Kasumi-1 (cell line): ENCODE results near the gene OASL.

ENCODE experiments used
- DNase-seq, 2 experiments: peaks; one replicate each; lab custom pipeline; 2025; lab: John Stamatoyannopoulos, UW

Gene OASL

DNA sequence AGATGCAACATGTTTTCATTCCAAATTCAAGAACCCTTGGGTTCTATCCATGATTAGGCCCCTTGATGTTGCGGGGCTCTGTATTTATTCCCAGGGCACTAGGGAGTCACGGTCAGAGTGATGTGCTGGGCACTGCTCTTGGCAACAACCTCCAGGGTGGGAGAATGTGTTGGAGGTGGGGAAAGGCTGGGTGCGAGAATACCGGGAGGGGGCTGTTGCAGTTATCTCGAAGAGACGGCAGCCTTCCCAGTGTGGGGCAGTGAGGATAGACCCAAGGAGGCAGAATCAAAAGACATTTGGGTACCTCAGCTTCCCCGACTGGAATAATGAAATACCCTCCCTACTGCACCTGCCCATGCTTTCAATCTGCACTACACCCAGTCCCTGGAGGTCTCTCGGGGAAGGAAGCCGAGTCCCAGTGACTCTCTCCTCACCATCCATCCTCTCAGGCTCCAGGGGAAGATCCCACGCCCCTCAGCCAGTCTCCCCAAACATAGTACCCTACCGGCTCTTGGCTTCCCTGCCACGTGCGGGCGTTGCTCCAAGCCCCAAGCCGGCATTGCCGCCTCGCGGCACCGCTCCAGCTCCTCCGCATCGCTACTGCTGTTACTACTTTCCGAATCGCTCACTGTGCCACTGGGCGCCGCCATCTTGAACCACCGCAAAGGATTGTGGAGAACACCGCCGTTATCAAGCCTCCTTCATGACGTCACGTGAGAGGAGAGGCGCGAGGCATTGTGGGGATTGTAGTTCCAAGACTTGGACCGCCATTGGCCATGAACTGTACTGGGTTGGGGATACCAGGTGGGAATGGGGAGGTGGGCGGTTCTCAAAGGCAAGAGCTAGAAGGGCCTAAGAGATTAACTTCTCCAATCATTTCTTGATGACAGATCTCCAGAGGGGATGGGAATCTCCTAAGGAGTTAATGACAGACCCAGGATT is 22.9 kb downstream of the OASL start, which contains the start of gene C12orf43:
TSS of gene C12orf43 (minus strand) at position 663 of the 942 bp plus-strand sequence. CDS start at position 650, 13 bp downstream.
- peak; percentile 90 to 95 for DNase-seq

- DNase-seq: peak in 1 of 2 experiments; percentile 10
These were observed 25.3 kb downstream of the OASL start for GRCh38 chr12:121013715-121014114.

GRCh38 chr12:121011820-121012219 is 27.2 kb downstream of the OASL start:
- DNase-seq: no peak

GRCh38 chr12:121010860-121011259 is 28.2 kb downstream of the OASL start:
- DNase-seq: no peak

GRCh38 chr12:121009741-121010140 is 29.3 kb downstream of the OASL start:
- DNase-seq: peak; percentile 57 to 76

- no peak for DNase-seq
These were observed 30.5 kb downstream of the OASL start for GRCh38 chr12:121008347-121009098.

- peak; percentile 68 to 71 for DNase-seq
These were observed 33.7 kb downstream of the OASL start for GRCh38 chr12:121005346-121005815.

DNA sequence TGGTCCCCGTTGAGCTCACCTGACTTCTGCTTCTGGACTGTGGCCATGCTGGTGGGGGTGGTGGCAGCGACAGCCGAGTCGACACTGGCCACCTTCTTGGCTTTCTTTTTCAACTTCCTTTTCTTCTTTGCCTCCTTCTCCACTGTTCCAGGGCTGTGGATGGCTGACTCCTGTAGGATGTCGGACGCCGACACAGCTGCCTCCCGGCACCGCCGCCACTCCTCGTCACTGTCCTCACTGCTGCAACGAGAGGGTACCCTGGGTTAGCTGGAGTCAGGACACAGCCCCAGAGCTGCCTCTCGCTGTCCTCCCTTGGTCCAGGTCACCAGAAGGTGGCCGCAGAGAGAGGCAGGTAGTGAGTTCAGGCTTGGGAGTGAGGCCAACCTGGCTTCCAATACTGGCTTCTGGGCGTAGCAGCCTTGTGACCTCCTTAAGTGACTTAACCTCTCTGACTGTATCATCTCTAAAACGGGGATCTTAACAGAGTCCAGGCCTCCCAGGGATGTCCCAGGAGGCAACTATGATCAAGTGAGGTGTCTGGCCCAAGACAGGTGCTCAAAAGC is 34.7 kb downstream of the OASL start:
- no peak for DNase-seq

GRCh38 chr12:121003650-121004049 is 35.4 kb downstream of the OASL start:
- peak; percentile 19 to 36 for DNase-seq

- DNase-seq: no peak
These were observed 37.1 kb downstream of the OASL start for GRCh38 chr12:121001841-121002483.

DNA sequence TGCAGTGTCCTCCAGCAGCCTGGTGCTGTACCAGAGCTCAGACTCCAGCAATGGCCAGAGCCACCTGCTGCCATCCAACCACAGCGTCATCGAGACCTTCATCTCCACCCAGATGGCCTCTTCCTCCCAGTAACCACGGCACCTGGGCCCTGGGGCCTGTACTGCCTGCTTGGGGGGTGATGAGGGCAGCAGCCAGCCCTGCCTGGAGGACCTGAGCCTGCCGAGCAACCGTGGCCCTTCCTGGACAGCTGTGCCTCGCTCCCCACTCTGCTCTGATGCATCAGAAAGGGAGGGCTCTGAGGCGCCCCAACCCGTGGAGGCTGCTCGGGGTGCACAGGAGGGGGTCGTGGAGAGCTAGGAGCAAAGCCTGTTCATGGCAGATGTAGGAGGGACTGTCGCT is 38.0 kb downstream of the OASL start:
- DNase-seq: no peak

- no peak for DNase-seq
These were observed 38.5 kb downstream of the OASL start for GRCh38 chr12:121000530-121000929.

DNA sequence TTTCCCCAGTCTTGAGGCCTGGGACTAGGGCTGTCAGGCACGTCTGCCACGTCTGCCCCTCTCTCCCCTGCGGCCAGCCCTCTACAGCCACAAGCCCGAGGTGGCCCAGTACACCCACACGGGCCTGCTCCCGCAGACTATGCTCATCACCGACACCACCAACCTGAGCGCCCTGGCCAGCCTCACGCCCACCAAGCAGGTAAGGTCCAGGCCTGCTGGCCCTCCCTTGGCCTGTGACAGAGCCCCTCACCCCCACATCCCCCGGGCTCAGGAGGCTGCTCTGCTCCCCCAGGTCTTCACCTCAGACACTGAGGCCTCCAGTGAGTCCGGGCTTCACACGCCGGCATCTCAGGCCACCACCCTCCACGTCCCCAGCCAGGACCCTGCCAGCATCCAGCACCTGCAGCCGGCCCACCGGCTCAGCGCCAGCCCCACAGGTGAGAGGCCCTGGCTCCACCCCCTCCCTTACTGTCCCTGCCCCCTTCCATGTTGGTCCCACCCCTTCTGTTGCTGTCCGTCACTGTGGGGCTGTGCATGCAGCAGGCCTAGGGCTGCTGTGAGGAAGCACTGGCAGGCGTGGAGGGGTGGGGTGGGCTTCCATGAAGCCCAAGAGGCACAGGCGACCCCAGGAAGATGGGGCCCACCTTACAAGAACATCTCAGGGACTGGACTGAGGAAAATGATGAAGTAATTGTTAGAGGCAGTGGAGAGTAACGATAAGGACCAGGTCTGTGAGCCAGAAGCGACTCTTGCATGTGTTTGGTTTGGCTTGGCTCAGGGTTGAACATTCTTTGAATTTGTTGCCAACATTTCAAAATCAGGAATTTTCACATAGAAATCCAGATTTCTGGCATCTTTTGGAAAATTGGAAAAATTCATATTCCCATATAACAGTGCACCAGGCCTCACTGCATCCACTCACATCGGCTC is 39.6 kb downstream of the OASL start:
- no peak for DNase-seq

DNA sequence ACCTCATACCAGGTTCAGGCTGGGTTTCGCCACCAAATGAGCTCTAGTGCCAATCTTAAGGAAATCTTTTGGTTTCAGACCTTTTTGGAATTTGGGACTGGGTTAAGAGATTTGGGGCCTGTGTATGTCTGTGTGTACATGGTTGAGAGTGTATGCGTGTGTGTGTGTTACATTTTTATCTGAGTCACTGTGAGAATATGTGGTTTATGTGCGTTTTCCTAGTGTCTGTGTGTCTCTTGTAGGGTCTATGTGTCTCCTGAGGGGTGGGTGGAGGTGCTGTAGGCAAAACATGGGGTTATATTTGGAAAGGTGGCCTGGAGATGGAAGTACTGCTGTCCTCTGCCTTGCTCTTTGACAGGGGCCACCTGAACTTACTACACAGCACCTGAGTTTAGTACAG is 40.6 kb downstream of the OASL start:
- DNase-seq: no peak

DNA sequence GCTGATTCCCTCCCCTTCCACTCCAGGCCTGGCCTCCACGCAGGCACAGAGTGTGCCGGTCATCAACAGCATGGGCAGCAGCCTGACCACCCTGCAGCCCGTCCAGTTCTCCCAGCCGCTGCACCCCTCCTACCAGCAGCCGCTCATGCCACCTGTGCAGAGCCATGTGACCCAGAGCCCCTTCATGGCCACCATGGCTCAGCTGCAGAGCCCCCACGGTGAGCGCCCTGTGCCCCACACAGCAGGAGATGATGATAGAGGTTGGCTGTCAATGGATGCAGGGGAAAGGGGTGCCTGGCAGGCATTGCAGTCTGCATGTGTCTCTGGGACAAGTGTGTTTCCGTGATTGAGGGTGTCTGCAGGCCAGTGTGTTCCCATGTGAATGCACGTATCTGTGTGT is 41.6 kb downstream of the OASL start:
- no peak for DNase-seq

GRCh38 chr12:120996133-120996746 is 42.8 kb downstream of the OASL start:
- DNase-seq: no peak

DNA sequence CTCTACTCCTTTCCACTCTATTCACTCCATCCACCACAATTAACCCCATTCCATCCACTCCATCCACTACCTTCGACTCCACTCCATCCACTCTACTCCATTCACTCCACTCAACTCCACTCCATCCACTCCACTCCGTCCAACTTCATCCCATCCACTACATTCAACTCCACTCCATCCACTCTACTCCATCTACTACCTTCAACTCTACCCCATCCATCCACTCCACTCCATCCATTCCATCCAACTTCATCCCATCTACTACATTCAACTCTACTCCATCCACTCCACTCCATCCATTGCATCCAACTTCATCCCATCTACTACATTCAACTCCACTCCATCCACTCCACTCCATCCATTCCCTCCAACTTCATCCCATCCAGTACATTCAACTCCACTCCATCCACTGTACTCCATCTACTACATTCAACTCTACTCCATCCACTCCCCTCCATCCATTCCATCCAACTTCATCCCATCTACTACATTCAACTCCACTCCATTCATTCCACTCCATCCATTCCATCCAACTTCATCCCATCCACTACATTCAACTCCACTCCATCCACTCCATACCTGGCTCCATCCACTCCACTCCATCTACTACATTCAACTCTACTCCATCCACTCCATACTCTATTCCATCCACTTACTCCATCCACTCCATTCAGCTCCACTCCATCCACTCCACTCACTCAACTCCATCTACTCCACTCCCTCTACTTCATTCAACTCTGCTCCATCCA is 44.3 kb downstream of the OASL start:
- no peak for DNase-seq

GRCh38 chr12:120994059-120994458 is 45.0 kb downstream of the OASL start:
- no peak for DNase-seq

DNA sequence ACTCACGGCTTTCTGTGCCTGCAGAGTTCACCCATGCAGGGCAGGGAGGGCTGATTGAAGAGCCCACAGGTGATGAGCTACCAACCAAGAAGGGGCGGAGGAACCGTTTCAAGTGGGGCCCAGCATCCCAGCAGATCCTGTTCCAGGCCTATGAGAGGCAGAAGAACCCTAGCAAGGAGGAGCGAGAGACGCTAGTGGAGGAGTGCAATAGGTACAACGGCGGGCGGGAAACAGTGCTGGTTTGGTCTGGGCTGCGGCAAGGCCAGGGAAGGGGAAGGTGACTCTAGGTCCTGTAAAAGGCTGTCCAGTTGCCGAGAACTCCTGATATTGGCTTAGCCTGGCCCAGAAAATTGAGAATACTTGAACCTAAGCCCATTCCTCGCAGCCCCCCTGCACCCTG is 45.5 kb downstream of the OASL start:
- DNase-seq: no peak

DNA sequence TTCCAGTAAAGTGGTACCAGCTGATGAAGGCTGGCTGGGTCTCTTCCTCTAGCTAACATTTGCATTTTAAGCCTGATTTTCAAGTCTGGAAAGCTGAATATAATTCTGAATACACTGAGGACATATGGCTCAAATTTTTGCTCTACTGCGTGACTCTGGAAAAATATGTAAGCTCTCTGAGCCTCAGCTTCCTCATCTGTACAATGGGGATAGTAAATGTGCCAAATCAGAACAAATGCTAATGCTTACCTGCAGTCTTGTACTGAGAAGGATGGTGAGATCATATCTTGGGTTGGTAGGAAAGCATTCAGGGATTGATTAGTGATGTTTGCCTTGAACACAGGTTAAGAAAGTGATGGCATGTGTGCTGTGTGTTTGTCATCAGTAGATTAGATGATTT is 46.1 kb downstream of the OASL start:
- DNase-seq: no peak
